Adrenal gland (tissue), 5 donors: ENCODE results near the gene MICALL1.

Source experiments
- POLR2A ChIP-seq, 2 donors: fragments of 450-650 bp; IDR thresholded peaks; one replicate each; pipeline ENCODE4 v1.6.1; 2017; ENCODE audit warnings: antibody characterized with exemption in 2 of 2, mild to moderate bottlenecking in 2 of 2, moderate library complexity in 1 of 2
- TF ChIP-seq, protein P1 (sequence below), 6 experiments: fragments of 450-650 bp in 4 of 6; fragments of 200-600 bp in 2 of 6; sonication (generic) in 1 of 6; IDR thresholded peaks; 1 replicate in 5 of 6; 2 replicates in 1 of 6; pipeline versions ENCODE4 v1.5.1 to v1.8.0; 2016 to 2021; ENCODE audit warnings: antibody characterized with exemption in 6 of 6, mild to moderate bottlenecking in 2 of 6, moderate library complexity in 1 of 6
- donor health status: DM: no; HTN: no; CAD: no.

DNA sequence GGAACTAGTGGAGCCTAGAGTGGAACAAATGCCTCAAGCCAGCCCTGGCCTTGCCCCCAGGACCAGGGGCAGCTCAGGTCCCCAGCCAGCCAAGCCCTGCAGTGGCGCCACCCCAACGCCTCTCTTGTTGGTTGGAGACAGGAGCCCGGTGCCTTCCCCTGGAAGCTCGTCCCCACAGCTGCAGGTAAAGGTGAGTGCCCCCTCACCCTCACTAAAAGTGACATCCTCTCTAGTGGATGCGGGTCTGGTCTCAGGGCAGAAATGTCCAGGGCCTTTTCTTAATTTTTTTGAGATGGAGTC lies 21.5 kb downstream of the MICALL1 start:
- no peak for TF ChIP-seq POLR2A (IDR thresholded peaks at IDR 0.05)
- TF ChIP-seq, protein P1, sequence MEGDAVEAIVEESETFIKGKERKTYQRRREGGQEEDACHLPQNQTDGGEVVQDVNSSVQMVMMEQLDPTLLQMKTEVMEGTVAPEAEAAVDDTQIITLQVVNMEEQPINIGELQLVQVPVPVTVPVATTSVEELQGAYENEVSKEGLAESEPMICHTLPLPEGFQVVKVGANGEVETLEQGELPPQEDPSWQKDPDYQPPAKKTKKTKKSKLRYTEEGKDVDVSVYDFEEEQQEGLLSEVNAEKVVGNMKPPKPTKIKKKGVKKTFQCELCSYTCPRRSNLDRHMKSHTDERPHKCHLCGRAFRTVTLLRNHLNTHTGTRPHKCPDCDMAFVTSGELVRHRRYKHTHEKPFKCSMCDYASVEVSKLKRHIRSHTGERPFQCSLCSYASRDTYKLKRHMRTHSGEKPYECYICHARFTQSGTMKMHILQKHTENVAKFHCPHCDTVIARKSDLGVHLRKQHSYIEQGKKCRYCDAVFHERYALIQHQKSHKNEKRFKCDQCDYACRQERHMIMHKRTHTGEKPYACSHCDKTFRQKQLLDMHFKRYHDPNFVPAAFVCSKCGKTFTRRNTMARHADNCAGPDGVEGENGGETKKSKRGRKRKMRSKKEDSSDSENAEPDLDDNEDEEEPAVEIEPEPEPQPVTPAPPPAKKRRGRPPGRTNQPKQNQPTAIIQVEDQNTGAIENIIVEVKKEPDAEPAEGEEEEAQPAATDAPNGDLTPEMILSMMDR (IDR thresholded peaks at IDR 0.05) = no peak
